Thyroid gland (tissue), 4 donors: Measurements from ENCODE around the gene ALG12. TPM values are rescaled to one million over a fixed set of nuclear protein-coding genes. Genes with fewer than 3 reads are reported as not detected.

Experiments used
- DNase-seq, 2 donors: peaks; one replicate each; pipeline ENCODE4 v3.0.0-alpha.2; 2019
- H3K27ac ChIP-seq, 3 donors: fragments of 200-600 bp; sonication (generic); 1 replicate in 2 of 3; 2 replicates in 1 of 3; pipeline ENCODE4 v1.5.1; 2016 to 2019; ENCODE audit warnings: mild to moderate bottlenecking in 1 of 3, moderate library complexity in 1 of 3
- H3K27me3 ChIP-seq: fragments of 200-600 bp; sonication (generic); one replicate; pipeline ENCODE4 v1.5.1; 2019
- H3K36me3 ChIP-seq, 2 donors: fragments of 200-600 bp; sonication (generic); one replicate each; pipeline ENCODE4 v1.5.1; 2016 to 2019
- H3K4me1 ChIP-seq, 2 donors: fragments of 200-600 bp; sonication (generic); one replicate each; pipeline ENCODE4 v1.5.1; 2017 to 2019
- H3K4me3 ChIP-seq, 3 donors: fragments of 200-600 bp; sonication (generic); replicated peaks in 1 of 3; 1 replicate in 2 of 3; 2 replicates in 1 of 3; pipeline ENCODE4 v1.5.1; 2016; ENCODE audit warnings: mild to moderate bottlenecking in 1 of 3
- H3K9me3 ChIP-seq: fragments of 200-600 bp; sonication (generic); one replicate; pipeline ENCODE4 v1.5.1; 2017
- POLR2A ChIP-seq, 2 donors: fragments of 450-650 bp; IDR thresholded peaks; one replicate each; pipeline ENCODE4 v1.6.1; 2017; ENCODE audit warnings: antibody characterized with exemption in 2 of 2, mild to moderate bottlenecking in 2 of 2, moderate library complexity in 1 of 2
- WGBS, 2 donors: methylation state at CpG; one replicate each; pipeline ENCODE4 v1.1.5; 2017; 5-methylcytosine and 5-hydroxymethylcytosine counted together
- intact Hi-C: fragments of 100-400 bp; cut with DNase I; formaldehyde crosslinking; loops from one replicate; pipeline ENCODE4 v1.15.1; 2023
- total RNA-seq, 4 donors: library from RNA; depleted of rRNA; stranded (reverse); fragments of >200 nt; gene quantifications; one replicate each; pipeline ENCODE4 v1.2.3, GENCODE V29; 2016
- TF ChIP-seq, protein P1 (sequence below), 6 experiments: fragments of 200-600 bp in 3 of 6; fragments of 450-650 bp in 3 of 6; sonication (generic) in 3 of 6; IDR thresholded peaks; one replicate each; pipeline ENCODE4 v1.5.1; 2016 to 2019; ENCODE audit warnings: antibody characterized with exemption in 6 of 6, mild to moderate bottlenecking in 2 of 6, inconsistent platforms in 1 of 6, moderate library complexity in 1 of 6

The ALG12 gene
- total RNA-seq, 4 donors from 2014 or later = 25.5 to 60.5 (median 52.2) TPM

DNA sequence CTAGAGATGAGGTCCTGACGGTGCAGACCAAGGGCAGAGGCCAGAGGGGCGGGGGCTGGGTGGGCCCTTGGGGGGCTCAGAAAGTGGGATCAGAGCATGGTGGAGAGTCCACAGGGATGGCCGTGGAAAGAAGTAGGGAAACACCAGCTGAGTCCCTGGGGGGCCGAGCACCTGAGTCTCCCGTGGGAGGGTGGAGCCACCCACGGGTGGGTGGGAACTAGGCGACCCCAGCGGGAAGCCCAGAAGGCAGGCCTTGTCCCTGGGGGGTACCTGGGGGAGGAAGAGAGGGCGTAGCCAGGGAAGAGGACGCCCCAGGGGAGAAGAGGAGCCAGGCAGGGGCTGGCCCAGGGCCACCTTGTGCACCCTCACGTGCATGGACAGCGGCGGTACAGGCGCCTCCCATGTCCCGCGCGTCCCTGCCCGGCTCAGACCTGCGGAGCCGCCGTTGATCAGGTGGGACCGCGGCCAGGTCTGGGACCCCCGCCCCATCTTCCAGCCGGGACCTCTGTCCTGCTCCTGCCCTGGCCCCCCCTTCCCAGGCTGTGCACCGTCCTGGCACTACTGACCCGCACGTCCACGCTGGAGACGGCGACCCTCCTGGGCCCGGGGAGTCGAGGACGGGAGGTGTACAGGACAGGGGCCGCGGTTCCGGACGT, 10.4 kb upstream of the ALG12 start:
- DNase-seq = no peak
- H3K9me3 ChIP-seq = no peaks in the 10 kb centered on the region
- TF ChIP-seq, protein P1, sequence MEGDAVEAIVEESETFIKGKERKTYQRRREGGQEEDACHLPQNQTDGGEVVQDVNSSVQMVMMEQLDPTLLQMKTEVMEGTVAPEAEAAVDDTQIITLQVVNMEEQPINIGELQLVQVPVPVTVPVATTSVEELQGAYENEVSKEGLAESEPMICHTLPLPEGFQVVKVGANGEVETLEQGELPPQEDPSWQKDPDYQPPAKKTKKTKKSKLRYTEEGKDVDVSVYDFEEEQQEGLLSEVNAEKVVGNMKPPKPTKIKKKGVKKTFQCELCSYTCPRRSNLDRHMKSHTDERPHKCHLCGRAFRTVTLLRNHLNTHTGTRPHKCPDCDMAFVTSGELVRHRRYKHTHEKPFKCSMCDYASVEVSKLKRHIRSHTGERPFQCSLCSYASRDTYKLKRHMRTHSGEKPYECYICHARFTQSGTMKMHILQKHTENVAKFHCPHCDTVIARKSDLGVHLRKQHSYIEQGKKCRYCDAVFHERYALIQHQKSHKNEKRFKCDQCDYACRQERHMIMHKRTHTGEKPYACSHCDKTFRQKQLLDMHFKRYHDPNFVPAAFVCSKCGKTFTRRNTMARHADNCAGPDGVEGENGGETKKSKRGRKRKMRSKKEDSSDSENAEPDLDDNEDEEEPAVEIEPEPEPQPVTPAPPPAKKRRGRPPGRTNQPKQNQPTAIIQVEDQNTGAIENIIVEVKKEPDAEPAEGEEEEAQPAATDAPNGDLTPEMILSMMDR (IDR thresholded peaks at IDR 0.05) = no peak
- no peak for TF ChIP-seq POLR2A (IDR thresholded peaks at IDR 0.05)
- intact Hi-C loops = loop anchor here (2.0 to 10.0 kb wide), 4 partner anchors 64 to 286 kb away; no protein-coding TSS in a partner anchor
- peaks cover 0 to 19% of the 10 kb centered on the region in 2 donors for H3K36me3 ChIP-seq
- peaks cover 23 to 48% of the 10 kb centered on the region in 2 donors for H3K4me1 ChIP-seq
- no peaks in the 10 kb centered on the region for H3K27me3 ChIP-seq
- H3K4me3 ChIP-seq = no peak overlapping the region
- H3K27ac ChIP-seq = no peak overlapping the region
- 41 to 63% methylated on average over 10 to 32 of the region's 38 CpGs for WGBS, 2 donors

DNA sequence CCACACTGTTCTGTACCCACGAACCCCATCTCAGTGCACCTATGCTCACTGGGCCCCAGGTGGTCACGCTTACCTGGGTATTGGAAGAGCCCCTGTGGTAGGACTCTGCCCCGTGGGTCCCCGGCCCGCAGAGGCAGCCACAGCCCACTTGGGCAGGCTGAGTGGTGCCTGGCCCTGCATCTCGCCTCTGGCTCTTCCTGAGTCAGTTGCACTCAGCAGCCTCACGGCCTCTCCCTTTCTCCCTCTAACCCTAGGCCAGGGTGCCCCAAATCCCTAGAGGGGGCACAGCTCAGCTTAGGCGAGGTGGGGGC, 9.9 kb upstream of the ALG12 start:
- TF ChIP-seq, protein P1 (IDR thresholded peaks at IDR 0.05) = no peak
- TF ChIP-seq POLR2A (IDR thresholded peaks at IDR 0.05) = no peak
- no peaks in the 10 kb centered on the region for H3K27me3 ChIP-seq

DNA sequence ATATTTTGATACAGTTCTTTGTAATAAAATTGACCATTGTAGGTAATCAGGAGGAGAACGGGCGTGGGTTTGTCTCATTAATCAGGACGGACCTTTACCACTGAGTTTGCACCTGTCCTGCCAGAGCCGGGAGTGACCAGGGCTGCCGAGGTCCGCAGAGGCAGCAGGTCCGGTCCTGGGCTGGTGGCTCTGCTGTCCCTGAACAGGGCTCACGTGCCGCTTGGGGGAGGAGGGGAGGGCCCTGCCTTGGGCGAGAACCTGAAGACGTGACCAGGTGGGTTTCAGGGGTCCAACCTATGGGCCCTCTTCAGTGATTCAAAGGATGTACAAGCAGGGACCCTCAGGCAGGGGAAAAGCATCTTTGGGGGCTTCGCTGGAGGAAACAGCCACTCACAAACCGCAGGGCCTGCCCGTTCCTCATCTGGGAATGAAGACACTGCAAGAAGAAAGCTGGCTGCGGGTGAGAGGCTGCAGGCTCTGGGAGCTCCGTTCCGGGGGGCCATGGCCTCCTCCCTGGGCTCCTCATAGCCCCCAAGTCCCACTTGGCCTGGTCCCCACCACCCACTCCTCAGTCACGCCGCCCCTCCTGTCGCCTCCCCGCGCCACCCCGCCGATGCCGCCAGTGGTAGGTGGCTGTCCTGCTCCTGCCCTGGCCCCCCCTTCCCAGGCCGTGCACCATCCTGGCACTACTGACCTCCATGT, 9.4 kb upstream of the ALG12 start:
- no peak overlapping the region for H3K4me3 ChIP-seq
- H3K9me3 ChIP-seq = no peaks in the 10 kb centered on the region
- no peak overlapping the region for H3K27ac ChIP-seq
- intact Hi-C loops = loop anchor here (2.0 to 10.0 kb wide), 4 partner anchors 65 to 287 kb away; no protein-coding TSS in a partner anchor
- peaks cover 0 to 24% of the 10 kb centered on the region in 2 donors for H3K36me3 ChIP-seq
- DNase-seq = no peak
- TF ChIP-seq, protein P1 (IDR thresholded peaks at IDR 0.05) = no peak
- TF ChIP-seq POLR2A (IDR thresholded peaks at IDR 0.05) = no peak
- H3K27me3 ChIP-seq = no peaks in the 10 kb centered on the region
- peaks cover 13 to 38% of the 10 kb centered on the region in 2 donors for H3K4me1 ChIP-seq
- WGBS, 2 donors = 91 to 97% methylated on average over 25 to 26 of the region's 26 CpGs

More for the DNA sequence above, 9.9 kb upstream of the ALG12 start:
- no peak for DNase-seq
- WGBS, 2 donors = 89 to 91% methylated on average over 7 to 8 of the region's 8 CpGs
- H3K27ac ChIP-seq = no peak overlapping the region
- peaks cover 0 to 24% of the 10 kb centered on the region in 2 donors for H3K36me3 ChIP-seq
- intact Hi-C loops = loop anchor here (2.0 to 10.0 kb wide), 4 partner anchors 64 to 287 kb away; no protein-coding TSS in a partner anchor
- no peaks in the 10 kb centered on the region for H3K9me3 ChIP-seq
- peaks cover 18 to 43% of the 10 kb centered on the region in 2 donors for H3K4me1 ChIP-seq
- no peak overlapping the region for H3K4me3 ChIP-seq

DNA sequence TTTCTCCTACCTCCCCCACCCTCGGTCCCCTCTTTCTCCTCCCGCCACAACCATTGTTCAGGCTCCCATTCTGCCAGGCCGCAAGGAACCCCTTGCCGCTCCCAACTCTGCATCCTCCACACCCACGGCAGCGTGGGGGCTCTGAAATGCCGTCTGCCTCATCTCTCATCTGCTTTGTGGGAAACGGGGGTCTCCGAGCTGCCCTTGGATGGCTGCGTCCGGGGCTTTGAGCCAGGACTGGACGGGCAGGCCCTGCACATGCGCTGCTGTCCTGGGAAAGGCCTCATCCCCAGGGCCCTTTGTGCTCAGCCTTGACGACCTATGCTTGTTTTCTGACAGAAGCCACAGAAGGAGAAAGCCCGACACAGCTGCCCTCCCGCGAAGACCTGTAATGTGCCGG, 8.7 kb upstream of the ALG12 start:
- TF ChIP-seq POLR2A (IDR thresholded peaks at IDR 0.05) = no peak
- TF ChIP-seq, protein P1 (IDR thresholded peaks at IDR 0.05) = no peak
- Histone ChIP-seq H3K27ac (no peak overlapping the region), H3K27me3 (no peaks in the 10 kb centered on the region), H3K9me3 (no peaks in the 10 kb centered on the region), H3K4me3 (no peak overlapping the region), H3K4me1 (peaks cover 9 to 31% of the 10 kb centered on the region in 2 donors), H3K36me3 (peaks cover 0 to 24% of the 10 kb centered on the region in 2 donors)
- DNase-seq = no peak
- intact Hi-C loops = loop anchor here (5.0 to 10.0 kb wide), 3 partner anchors 65 to 288 kb away; no protein-coding TSS in a partner anchor
- 80 to 87% methylated on average over 16 to 17 of the region's 18 CpGs for WGBS, 2 donors
